HG03565 (cell line): Measurements from ENCODE around the gene TPRKB.
"Not testable (repeated sequence)": the region's sequence is repeated elsewhere in the genome, so short reads cannot be mapped to it uniquely, and the experiment has no call there.

Experiments
- ATAC-seq: cut with Tn5 transposase; IDR thresholded peaks from one replicate; pipeline ENCODE4 v1.9.1; 2021; ENCODE audit warnings: mild to moderate bottlenecking, moderate library complexity; ENCODE audit not compliant: unreplicated experiment

Gene TPRKB

GRCh38 chr2:73740767-73741166 is 3.6 kb upstream of the TPRKB start:
- no peak for ATAC-seq

DNA sequence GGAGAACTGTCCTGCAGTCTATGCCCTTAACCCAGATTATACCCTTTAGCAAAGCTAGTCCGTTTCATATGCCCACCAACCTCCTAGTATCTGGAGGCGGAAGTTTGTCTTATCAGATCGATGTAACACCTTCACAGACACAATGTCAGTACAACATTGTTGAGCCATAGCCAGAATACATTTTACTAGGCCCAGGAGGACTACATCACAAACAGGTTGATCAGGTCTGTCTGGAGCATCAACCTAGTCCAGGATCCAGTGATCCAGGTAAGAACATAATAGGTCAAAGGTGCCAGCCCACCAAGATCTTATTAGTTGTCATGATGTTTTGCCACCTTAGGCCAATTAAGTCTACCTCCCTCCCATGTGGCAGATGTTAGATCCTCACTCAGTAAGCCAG is 2.0 kb upstream of the TPRKB start:
- no peak for ATAC-seq

- no peak for ATAC-seq
These were observed 767 bp downstream of the TPRKB start for GRCh38 chr2:73736378-73736777.

DNA sequence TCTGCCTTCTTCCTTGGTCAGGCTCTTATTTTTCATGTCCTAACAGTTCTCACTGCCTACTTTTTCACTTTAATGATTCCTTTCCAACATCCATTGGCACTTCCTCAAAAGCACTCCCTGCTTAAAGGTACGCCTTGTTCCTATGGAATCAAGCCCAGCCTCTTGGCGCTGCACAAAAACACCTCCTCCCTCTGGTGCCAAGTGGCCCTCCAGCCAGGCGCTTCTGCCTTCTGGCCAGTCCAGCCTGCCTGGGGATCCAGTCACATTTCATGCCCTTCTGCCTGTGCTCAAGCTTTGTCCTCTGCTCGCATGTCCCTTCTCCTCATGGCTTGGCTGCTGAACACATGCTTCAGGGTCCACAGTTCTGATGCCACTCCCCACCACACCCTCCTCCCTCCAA is 6.3 kb downstream of the TPRKB start:
- ATAC-seq: no peak

- no peak for ATAC-seq
These were observed 8.4 kb downstream of the TPRKB start for GRCh38 chr2:73728711-73729110.

DNA sequence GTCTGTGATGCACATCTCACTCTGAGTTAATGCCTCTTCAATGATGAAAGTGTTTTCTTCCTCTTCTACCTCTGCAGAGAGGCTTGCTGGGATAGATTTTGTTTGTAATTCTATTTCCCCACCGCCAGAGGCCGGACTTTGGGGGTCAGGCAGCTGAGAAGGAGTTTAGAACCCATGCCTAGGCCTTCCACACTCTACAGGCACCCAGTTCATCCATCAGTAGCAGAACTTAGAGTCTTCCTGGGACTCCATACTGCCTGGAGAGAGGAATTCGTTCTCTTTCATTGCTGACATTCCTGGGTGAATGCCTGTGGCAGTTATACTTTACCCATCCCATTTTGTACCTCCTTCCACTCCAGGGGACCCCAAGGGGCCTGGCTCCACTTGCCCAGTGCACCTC is 9.1 kb downstream of the TPRKB start:
- no peak for ATAC-seq

DNA sequence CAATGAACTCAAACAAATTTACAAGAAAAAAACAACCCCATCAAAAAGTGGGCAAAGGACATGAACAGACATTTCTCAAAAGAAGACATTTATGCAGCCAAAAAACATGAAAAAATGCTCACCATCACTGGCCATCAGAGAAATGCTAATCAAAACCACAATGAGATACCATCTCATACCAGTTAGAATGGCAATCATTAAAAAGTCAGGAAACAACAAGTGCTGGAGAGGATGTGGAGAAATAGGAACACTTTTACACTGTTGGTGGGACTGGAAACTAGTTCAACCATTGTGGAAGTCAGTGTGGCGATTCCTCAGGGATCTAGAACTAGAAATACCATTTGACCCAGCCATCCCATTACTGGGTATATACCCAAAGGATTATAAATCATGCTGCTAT is 10.5 kb downstream of the TPRKB start:
- ATAC-seq: not testable (repeated sequence)

GRCh38 chr2:73718851-73719621 is 18.1 kb downstream of the TPRKB start:
- ATAC-seq: no peak

- ATAC-seq: no peak
These were observed 18.7 kb downstream of the TPRKB start for GRCh38 chr2:73718421-73718820.

DNA sequence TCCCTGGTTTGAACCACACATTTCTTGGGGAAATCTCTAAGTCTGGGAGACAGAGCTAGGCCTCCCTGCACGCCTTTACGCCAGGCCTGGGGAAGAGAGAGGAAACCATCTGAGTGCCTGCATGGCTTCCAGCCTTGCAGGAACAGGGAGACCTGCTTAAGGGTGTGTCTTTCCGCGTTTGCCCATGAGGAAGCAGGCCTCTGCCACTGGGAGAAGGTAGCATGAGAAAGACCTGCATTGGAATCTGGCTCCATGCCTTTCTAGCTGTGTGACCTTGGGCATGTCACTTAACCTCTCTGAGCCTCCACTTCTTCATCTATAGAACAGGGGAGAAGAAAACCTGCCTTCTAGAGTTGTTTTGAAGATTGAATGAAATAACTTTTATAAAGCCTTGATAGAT is 19.4 kb downstream of the TPRKB start:
- ATAC-seq: not testable (repeated sequence)

- ATAC-seq: no peak
These were observed 19.9 kb downstream of the TPRKB start for GRCh38 chr2:73717251-73717606.

GRCh38 chr2:73716543-73717250 is 20.4 kb downstream of the TPRKB start:
- ATAC-seq: no peak

DNA sequence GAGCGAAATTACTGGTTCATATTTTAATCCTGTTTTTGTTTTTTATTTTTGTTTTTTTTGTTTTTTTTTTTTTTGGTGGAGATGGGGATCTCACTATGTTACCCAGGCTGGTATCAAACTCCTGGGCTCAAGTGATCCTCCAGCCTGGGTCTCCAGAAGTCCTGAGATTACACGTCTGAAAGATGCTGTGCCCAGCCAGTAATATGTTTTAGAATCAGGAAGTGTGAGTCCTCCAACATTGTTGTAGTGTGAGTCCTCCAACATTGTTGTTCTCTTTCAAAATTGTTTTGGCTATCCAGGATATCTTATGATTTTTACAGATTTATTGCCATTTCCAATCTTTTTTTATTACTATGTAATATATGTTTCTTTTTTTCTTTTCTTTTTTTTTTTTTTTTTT is 23.1 kb downstream of the TPRKB start:
- ATAC-seq: no peak

DNA sequence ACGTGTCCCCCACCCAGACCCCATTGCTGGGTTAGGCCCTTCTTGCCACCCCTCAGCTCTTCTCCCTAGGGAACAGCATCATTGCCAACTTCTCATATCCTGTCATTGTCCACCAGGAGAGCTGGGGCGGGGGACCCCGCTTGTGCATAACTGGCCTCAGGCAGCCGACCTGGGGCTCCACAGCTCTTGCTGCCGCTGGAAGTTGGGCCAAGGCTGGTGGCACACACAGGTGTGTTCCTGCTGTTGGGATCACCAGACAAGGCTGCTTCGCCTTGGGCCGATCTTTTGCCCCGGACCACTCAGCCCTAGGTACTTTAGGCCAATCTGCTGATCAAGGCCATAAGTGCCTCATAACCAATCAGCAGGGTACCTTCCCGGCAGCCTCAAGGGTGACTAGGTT is 28.6 kb downstream of the TPRKB start:
- ATAC-seq: no peak

GRCh38 chr2:73707636-73708035 is 29.5 kb downstream of the TPRKB start:
- no peak for ATAC-seq

DNA sequence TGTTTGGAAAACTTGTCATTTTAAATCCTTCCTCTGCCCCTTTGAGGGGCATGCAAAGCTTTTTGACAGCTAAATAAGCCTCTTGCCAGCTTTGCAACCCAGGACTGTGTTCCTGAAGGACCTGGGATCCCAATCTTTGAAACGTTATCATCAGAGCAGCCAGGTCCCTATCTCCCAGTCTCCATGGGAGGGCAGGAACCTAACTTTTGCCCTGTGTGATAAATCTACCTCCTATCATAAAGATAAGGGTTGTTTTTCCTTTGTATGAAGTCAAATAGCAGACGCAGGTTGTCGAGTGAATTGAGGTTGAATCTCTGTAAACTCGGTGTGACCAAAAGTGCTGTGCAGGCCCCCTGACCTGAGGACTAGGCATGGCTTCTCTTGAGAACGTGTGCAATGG is 30.1 kb downstream of the TPRKB start:
- no peak for ATAC-seq

- ATAC-seq: no peak
These were observed 32.1 kb downstream of the TPRKB start for GRCh38 chr2:73705091-73705490.

- no peak for ATAC-seq
These were observed 32.9 kb downstream of the TPRKB start for GRCh38 chr2:73704285-73704684.

- no peak for ATAC-seq
These were observed 33.5 kb downstream of the TPRKB start for GRCh38 chr2:73703675-73704074.

DNA sequence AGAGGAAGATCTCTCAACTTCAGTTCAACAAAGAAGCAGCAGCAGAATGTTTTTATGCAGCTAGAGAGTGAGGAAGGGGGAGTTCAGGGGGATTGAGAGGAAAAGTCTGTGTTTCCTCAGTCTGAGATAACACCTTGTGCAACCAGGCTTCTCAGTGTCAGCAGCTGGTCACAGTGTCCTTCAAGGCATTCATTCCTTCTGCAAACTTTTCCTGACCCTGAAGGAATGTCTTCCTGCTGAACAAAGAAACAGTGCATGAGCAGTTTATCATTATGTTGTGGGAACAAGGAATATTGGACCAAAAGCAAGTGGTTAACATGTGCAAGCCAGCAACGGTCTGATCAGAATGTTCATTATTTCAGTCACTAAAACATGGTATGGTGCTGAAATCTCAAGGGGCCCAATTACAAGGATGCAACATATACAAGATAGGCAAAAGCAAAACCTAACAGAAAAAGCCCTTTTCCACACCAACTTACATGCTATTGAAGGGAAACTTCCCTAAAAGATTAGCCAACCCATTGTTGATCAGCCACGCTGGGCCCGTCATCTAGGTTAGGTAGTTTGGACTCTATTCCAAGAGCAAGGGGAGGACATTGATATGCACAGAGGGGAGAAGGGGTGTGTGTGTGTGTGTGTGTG is 34.2 kb downstream of the TPRKB start:
- ATAC-seq: not testable (repeated sequence)

DNA sequence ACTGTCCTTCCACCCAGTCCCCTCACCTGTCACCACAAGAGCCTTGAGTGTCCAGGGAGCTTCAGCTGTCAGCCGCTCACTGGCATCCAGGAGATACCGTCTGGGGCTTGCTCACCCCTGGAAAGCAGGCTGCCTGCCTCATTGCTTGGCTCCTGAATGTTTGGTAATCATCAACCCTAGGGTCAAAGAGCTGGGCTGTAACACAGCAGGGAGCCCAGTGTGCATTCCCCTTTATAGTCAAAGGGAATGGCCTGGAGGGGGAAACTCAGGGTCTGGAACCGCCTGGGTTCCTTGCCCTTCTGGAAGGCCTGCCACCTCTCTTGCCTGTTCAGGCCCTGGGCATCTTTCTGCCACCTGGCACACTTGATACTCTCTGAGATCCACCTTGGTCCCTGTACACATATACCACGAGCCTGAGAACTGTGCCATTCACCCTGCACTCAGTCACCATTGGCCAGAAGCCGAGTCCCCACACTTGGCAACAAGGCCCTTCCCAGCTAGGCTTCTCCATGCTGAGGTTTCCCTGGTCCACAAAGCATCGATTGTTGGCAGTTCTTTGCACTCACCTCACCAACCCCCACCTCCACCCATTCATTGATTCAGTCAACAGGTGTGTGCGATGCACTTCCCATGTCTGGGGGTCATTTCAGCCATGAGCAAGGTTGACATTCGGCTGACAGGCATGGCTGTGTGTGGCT is 35.0 kb downstream of the TPRKB start:
- no peak for ATAC-seq

DNA sequence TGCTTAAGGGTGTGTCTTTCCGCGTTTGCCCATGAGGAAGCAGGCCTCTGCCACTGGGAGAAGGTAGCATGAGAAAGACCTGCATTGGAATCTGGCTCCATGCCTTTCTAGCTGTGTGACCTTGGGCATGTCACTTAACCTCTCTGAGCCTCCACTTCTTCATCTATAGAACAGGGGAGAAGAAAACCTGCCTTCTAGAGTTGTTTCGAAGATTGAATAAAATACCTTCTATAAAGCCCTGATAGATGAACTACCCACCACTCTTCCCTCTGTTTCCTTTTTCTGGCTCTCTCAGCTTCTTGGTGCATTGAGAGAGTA is 35.7 kb downstream of the TPRKB start:
- not testable (repeated sequence) for ATAC-seq
